ENCODE measurements around the gene EMC8. TPM values are rescaled to one million over a fixed set of nuclear protein-coding genes. Genes with fewer than 3 reads are reported as not detected.

EMC8 gene
- total and polyA plus RNA-seq, 4 donors = 12.0 to 12.4 (median 12.2) TPM

DNA sequence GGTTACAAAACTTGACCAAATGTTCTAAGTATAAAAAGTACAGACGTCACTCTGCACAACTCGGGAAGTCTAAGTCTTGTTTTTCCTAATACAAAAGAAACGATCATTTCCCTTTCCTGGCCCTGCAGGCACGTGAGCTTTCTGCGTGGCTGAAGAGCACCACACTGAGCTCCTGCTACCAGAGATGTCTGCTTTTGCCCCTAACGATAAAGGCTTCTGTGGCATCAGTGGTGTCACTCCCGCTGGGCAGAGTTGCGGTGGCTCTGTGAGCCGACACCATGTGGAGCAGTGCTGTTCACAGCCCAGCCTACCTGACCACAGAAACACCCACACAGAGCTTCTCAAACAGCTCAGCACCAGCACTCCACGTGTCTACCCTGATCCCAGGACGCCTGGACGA lies 20.5 kb downstream of the EMC8 start:
- WGBS = 80% methylated on average over 12 of the region's 12 CpGs
- Histone ChIP-seq H3K27me3 (ENCODE audit: control insufficient read depth in 4 of 4, insufficient read depth in 4 of 4, low read length in 3 of 4) (no peaks in the 10 kb centered on the region), H3K27ac (ENCODE audit: low read depth in 1 of 2, low read length in 2 of 2) (no peak overlapping the region), H3K9me3 (ENCODE audit: control insufficient read depth in 4 of 4, low read length in 3 of 4) (no peaks in the 10 kb centered on the region), H3K9ac (ENCODE audit: low read depth in 1 of 2, low read length in 2 of 2) (no peak overlapping the region), H3K4me1 (ENCODE audit: control insufficient read depth in 4 of 4, insufficient read depth in 4 of 4, low read length in 3 of 4) (peaks cover 3 to 19% (median 13%) of the 10 kb centered on the region in 4 donors), H3K36me3 (ENCODE audit: control insufficient read depth in 4 of 4, insufficient read depth in 3 of 4, low read depth in 1 of 4, low read length in 3 of 4) (peaks cover 16 to 37% (median 21%) of the 10 kb centered on the region in 4 donors), H3K4me3 (ENCODE audit: low read depth in 1 of 3, low read length in 3 of 3) (no peak overlapping the region)
- DNase-seq (ENCODE audit: low spot score) = no peak
- TF ChIP-seq, protein P1, sequence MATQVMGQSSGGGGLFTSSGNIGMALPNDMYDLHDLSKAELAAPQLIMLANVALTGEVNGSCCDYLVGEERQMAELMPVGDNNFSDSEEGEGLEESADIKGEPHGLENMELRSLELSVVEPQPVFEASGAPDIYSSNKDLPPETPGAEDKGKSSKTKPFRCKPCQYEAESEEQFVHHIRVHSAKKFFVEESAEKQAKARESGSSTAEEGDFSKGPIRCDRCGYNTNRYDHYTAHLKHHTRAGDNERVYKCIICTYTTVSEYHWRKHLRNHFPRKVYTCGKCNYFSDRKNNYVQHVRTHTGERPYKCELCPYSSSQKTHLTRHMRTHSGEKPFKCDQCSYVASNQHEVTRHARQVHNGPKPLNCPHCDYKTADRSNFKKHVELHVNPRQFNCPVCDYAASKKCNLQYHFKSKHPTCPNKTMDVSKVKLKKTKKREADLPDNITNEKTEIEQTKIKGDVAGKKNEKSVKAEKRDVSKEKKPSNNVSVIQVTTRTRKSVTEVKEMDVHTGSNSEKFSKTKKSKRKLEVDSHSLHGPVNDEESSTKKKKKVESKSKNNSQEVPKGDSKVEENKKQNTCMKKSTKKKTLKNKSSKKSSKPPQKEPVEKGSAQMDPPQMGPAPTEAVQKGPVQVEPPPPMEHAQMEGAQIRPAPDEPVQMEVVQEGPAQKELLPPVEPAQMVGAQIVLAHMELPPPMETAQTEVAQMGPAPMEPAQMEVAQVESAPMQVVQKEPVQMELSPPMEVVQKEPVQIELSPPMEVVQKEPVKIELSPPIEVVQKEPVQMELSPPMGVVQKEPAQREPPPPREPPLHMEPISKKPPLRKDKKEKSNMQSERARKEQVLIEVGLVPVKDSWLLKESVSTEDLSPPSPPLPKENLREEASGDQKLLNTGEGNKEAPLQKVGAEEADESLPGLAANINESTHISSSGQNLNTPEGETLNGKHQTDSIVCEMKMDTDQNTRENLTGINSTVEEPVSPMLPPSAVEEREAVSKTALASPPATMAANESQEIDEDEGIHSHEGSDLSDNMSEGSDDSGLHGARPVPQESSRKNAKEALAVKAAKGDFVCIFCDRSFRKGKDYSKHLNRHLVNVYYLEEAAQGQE (IDR thresholded peaks at IDR 0.05) = no peak
- TF ChIP-seq NR2F2 (IDR thresholded peaks at IDR 0.05) = no peak
- TF ChIP-seq GABPA (IDR thresholded peaks at IDR 0.05 in 1 of 2, conservative IDR thresholded peaks at IDR 0.05 in 1 of 2) = no peak
- no peak for TF ChIP-seq RAD21 (IDR thresholded peaks at IDR 0.05)

DNA sequence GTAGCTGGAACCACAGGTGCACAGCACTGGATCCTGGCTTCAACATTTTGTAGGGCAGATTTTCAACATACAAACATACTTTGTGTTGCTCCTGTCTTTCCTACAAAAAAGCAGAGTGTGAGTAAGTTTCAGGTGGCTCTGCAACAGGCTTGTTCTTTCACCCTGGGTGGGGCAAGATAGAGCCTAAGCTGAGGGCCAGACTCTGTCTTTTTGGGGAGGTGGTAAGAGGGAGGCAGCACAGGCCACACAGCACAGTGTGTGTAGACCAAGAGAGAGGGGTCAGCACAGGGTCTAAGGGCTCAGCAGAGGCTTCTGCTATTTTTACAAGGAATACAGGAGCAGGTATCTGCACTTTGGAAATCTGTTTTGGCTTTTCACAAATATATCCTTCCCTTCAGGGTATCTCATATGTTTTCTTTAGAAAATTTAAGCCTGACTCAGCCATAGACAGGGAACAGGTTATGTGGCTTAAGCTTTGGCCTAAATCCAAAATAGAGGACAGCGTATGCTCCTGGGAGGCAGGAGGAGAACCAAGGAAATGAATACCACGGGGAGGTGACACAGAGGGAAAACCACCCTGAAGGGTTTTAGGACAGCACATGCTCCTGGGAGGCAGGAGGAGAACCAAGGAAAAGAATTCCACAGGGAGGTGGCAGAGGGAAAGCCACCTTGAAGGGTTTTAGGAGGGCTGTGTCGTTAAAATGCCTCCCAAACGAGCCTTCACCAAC lies 21.6 kb downstream of the EMC8 start:
- 88% methylated on average over 4 of the region's 4 CpGs for WGBS
- Histone ChIP-seq H3K9ac (ENCODE audit: low read depth in 1 of 2, low read length in 2 of 2) (no peak overlapping the region), H3K4me3 (ENCODE audit: low read depth in 1 of 3, low read length in 3 of 3) (no peak overlapping the region), H3K4me1 (ENCODE audit: control insufficient read depth in 4 of 4, insufficient read depth in 4 of 4, low read length in 3 of 4) (peaks cover 3 to 19% (median 13%) of the 10 kb centered on the region in 4 donors), H3K36me3 (ENCODE audit: control insufficient read depth in 4 of 4, insufficient read depth in 3 of 4, low read depth in 1 of 4, low read length in 3 of 4) (peaks cover 16 to 37% (median 21%) of the 10 kb centered on the region in 4 donors), H3K9me3 (ENCODE audit: control insufficient read depth in 4 of 4, low read length in 3 of 4) (no peaks in the 10 kb centered on the region), H3K27me3 (ENCODE audit: control insufficient read depth in 4 of 4, insufficient read depth in 4 of 4, low read length in 3 of 4) (no peaks in the 10 kb centered on the region), H3K27ac (ENCODE audit: low read depth in 1 of 2, low read length in 2 of 2) (no peak overlapping the region)
- DNase-seq (ENCODE audit: low spot score) = no peak
- TF ChIP-seq TAF1 (conservative IDR thresholded peaks at IDR 0.05) (no peak), EGR1 (IDR thresholded peaks at IDR 0.05; ENCODE audit: low read depth in 2 of 2) (no peak), FOXA2 (IDR thresholded peaks at IDR 0.05) (no peak), HNF4G (IDR thresholded peaks at IDR 0.05) (no peak), RXRA (IDR thresholded peaks at IDR 0.05) (no peak), GABPA (IDR thresholded peaks at IDR 0.05 in 1 of 2, conservative IDR thresholded peaks at IDR 0.05 in 1 of 2) (no peak), YY1 (IDR thresholded peaks at IDR 0.05) (no peak)
- TF ChIP-seq, protein P2, sequence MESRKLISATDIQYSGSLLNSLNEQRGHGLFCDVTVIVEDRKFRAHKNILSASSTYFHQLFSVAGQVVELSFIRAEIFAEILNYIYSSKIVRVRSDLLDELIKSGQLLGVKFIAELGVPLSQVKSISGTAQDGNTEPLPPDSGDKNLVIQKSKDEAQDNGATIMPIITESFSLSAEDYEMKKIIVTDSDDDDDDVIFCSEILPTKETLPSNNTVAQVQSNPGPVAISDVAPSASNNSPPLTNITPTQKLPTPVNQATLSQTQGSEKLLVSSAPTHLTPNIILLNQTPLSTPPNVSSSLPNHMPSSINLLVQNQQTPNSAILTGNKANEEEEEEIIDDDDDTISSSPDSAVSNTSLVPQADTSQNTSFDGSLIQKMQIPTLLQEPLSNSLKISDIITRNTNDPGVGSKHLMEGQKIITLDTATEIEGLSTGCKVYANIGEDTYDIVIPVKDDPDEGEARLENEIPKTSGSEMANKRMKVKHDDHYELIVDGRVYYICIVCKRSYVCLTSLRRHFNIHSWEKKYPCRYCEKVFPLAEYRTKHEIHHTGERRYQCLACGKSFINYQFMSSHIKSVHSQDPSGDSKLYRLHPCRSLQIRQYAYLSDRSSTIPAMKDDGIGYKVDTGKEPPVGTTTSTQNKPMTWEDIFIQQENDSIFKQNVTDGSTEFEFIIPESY (IDR thresholded peaks at IDR 0.05) = no peak
- TF ChIP-seq, protein P3, sequence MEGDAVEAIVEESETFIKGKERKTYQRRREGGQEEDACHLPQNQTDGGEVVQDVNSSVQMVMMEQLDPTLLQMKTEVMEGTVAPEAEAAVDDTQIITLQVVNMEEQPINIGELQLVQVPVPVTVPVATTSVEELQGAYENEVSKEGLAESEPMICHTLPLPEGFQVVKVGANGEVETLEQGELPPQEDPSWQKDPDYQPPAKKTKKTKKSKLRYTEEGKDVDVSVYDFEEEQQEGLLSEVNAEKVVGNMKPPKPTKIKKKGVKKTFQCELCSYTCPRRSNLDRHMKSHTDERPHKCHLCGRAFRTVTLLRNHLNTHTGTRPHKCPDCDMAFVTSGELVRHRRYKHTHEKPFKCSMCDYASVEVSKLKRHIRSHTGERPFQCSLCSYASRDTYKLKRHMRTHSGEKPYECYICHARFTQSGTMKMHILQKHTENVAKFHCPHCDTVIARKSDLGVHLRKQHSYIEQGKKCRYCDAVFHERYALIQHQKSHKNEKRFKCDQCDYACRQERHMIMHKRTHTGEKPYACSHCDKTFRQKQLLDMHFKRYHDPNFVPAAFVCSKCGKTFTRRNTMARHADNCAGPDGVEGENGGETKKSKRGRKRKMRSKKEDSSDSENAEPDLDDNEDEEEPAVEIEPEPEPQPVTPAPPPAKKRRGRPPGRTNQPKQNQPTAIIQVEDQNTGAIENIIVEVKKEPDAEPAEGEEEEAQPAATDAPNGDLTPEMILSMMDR (IDR thresholded peaks at IDR 0.05; ENCODE audit: low read depth, low read length, missing input control) = no peak
- TF ChIP-seq, protein P4, sequence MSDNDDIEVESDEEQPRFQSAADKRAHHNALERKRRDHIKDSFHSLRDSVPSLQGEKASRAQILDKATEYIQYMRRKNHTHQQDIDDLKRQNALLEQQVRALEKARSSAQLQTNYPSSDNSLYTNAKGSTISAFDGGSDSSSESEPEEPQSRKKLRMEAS (IDR thresholded peaks at IDR 0.05) = no peak
- TF ChIP-seq, protein P5, sequence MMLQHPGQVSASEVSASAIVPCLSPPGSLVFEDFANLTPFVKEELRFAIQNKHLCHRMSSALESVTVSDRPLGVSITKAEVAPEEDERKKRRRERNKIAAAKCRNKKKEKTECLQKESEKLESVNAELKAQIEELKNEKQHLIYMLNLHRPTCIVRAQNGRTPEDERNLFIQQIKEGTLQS (IDR thresholded peaks at IDR 0.05) = no peak

All from liver (tissue), 9 donors.